Measurements from ENCODE around the gene PLEKHN1. TPM values are rescaled to one million over a fixed set of nuclear protein-coding genes. Genes with fewer than 3 reads are reported as not detected.

Gene PLEKHN1
- total RNA-seq, 1 donor, result 1.7 TPM

GRCh38 chr1:924656-925560 is 41.4 kb upstream of the PLEKHN1 start:
- DNase-seq (ENCODE audit: low read depth), result no peak
- H3K4me3 ChIP-seq (ENCODE audit: low read depth, low read length), result peak overlapping the region; percentile 52
- TF ChIP-seq, protein P1, sequence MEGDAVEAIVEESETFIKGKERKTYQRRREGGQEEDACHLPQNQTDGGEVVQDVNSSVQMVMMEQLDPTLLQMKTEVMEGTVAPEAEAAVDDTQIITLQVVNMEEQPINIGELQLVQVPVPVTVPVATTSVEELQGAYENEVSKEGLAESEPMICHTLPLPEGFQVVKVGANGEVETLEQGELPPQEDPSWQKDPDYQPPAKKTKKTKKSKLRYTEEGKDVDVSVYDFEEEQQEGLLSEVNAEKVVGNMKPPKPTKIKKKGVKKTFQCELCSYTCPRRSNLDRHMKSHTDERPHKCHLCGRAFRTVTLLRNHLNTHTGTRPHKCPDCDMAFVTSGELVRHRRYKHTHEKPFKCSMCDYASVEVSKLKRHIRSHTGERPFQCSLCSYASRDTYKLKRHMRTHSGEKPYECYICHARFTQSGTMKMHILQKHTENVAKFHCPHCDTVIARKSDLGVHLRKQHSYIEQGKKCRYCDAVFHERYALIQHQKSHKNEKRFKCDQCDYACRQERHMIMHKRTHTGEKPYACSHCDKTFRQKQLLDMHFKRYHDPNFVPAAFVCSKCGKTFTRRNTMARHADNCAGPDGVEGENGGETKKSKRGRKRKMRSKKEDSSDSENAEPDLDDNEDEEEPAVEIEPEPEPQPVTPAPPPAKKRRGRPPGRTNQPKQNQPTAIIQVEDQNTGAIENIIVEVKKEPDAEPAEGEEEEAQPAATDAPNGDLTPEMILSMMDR (IDR thresholded peaks at IDR 0.05; ENCODE audit: insufficient read depth, low read depth, low read length), result no peak

- DNase-seq (ENCODE audit: low read depth), result peak; percentile 45
- peak overlapping the region; percentile 29 for H3K4me3 ChIP-seq (ENCODE audit: low read depth, low read length)
- TF ChIP-seq, protein P1 (IDR thresholded peaks at IDR 0.05; ENCODE audit: insufficient read depth, low read depth, low read length), result peak; percentile 13
Measured at GRCh38 chr1:925561-926421, 40.5 kb upstream of the PLEKHN1 start.

- no peak overlapping the region for H3K4me3 ChIP-seq (ENCODE audit: low read depth, low read length)
- TF ChIP-seq, protein P1 (IDR thresholded peaks at IDR 0.05; ENCODE audit: insufficient read depth, low read depth, low read length), result no peak
- DNase-seq (ENCODE audit: low read depth), result no peak
Measured at GRCh38 chr1:927234-927633, 39.0 kb upstream of the PLEKHN1 start.

DNA sequence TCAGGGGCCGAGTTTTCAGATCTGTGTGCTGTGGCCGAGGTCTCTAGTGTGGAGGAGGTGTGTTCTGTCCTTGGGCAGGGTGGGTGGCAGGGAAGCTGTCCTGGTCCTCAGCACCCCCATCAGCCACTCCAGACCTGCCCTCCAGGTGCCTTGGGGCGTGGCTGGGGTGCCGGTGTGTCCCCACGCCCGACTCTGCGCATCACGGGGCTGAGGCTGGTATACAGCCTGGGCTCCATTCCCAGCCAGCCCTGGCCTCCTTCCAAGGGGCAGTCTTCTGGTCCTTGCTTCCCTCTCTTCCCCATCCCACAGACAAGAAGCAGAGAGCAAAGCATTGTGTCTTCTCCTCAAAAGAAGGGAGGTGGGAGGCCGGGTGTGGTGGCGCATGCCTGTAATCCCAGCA is 38.5 kb upstream of the PLEKHN1 start:
- DNase-seq (ENCODE audit: low read depth), result no peak
- H3K4me3 ChIP-seq (ENCODE audit: low read depth, low read length), result no peak overlapping the region
- TF ChIP-seq, protein P1 (IDR thresholded peaks at IDR 0.05; ENCODE audit: insufficient read depth, low read depth, low read length), result no peak

GRCh38 chr1:928825-929661 is 37.2 kb upstream of the PLEKHN1 start:
- TF ChIP-seq, protein P1 (IDR thresholded peaks at IDR 0.05; ENCODE audit: insufficient read depth, low read depth, low read length), result no peak
- no peak for DNase-seq (ENCODE audit: low read depth)
- no peak overlapping the region for H3K4me3 ChIP-seq (ENCODE audit: low read depth, low read length)

Data from fibroblast of villous mesenchyme (primary cell).